Inflammatory macrophage treated with lipopolysaccharide for 1 hour (primary cell): ENCODE results near the gene SPHK1.

ENCODE experiments used
- DNase-seq, 2 donors: peaks; one replicate each; pipeline ENCODE4 v3.0.0-alpha.2; 2020 to 2022

SPHK1 gene

GRCh38 chr17:76365256-76365903, 19.0 kb upstream of the SPHK1 start:
- DNase-seq, result peak; percentile 13 to 22

- no peak for DNase-seq
These were observed 18.2 kb upstream of the SPHK1 start for GRCh38 chr17:76366247-76366646.

- DNase-seq, result no peak
These were observed 16.8 kb upstream of the SPHK1 start for GRCh38 chr17:76367642-76368041.

GRCh38 chr17:76368545-76368944, 15.9 kb upstream of the SPHK1 start:
- no peak for DNase-seq

- no peak for DNase-seq
These were observed 15.0 kb upstream of the SPHK1 start for GRCh38 chr17:76369379-76369778.

- DNase-seq, result no peak
These were observed 14.6 kb upstream of the SPHK1 start for GRCh38 chr17:76369804-76370203.

GRCh38 chr17:76370261-76370993, 14.0 kb upstream of the SPHK1 start:
- no peak for DNase-seq

- DNase-seq, result no peak
These were observed 12.5 kb upstream of the SPHK1 start for GRCh38 chr17:76371656-76372628.

GRCh38 chr17:76376318-76377133, 7.9 kb upstream of the SPHK1 start:
- no peak for DNase-seq

- DNase-seq, result no peak
These were observed 5.7 kb upstream of the SPHK1 start for GRCh38 chr17:76378548-76379274.

- no peak for DNase-seq
These were observed 5.2 kb upstream of the SPHK1 start for GRCh38 chr17:76379275-76379641.

GRCh38 chr17:76379646-76380376, 4.6 kb upstream of the SPHK1 start:
- DNase-seq, result no peak

- peak; percentile 68 to 74 for DNase-seq
These were observed 2.6 kb upstream of the SPHK1 start for GRCh38 chr17:76381633-76382350.

- DNase-seq, result peak; percentile 6 to 21
These were observed 2.0 kb upstream of the SPHK1 start for GRCh38 chr17:76382351-76382802.

GRCh38 chr17:76382803-76383545, 1.4 kb upstream of the SPHK1 start:
- peak; percentile 56 to 67 for DNase-seq

- peak; percentile 30 to 53 for DNase-seq
These were observed 725 bp upstream of the SPHK1 start for GRCh38 chr17:76383546-76384221.

GRCh38 chr17:76384987-76385891, 830 bp downstream of the SPHK1 start:
- peak; percentile 85 to 94 for DNase-seq
